WERI-Rb-1 (cell line): ENCODE results near the gene RNF182.
"Not testable (repeated sequence)": the region's sequence is repeated elsewhere in the genome, so short reads cannot be mapped to it uniquely, and the experiment has no call there.

Experiments used
- DNase-seq: peaks from one replicate; pipeline ENCODE4 v3.0.0-alpha.2; 2020
- H3K27ac ChIP-seq: fragments of 250-450 bp; sonication (Bioruptor Pico); 2 replicates; pipeline ENCODE4 v1.5.1; 2020; ENCODE audit warnings: mild to moderate bottlenecking, moderate library complexity
- H3K27me3 ChIP-seq: fragments of 250-450 bp; sonication (Bioruptor Pico); 2 replicates; pipeline ENCODE4 v1.5.1; 2021; ENCODE audit warnings: mild to moderate bottlenecking, low read depth, moderate library complexity; ENCODE audit not compliant: insufficient read depth, severe bottlenecking
- H3K36me3 ChIP-seq: fragments of 250-450 bp; sonication (Bioruptor Pico); 2 replicates; pipeline ENCODE4 v1.5.1; 2020; ENCODE audit warnings: mild to moderate bottlenecking, moderate library complexity
- H3K4me3 ChIP-seq: 2 replicates; pipeline ENCODE4 v1.5.1; 2011; ENCODE audit warnings: low read depth, mild to moderate bottlenecking, control low read depth, low read length
- H3K9me3 ChIP-seq: fragments of 250-450 bp; sonication (Bioruptor Pico); 2 replicates; pipeline ENCODE4 v1.5.1; 2021; ENCODE audit warnings: mild to moderate bottlenecking, moderate library complexity; ENCODE audit not compliant: severe bottlenecking
- CTCF ChIP-seq: IDR thresholded peaks from 2 replicates; pipeline ENCODE4 v1.5.1; 2011; ENCODE audit warnings: low read depth, mild to moderate bottlenecking, control low read depth, inconsistent platforms, low read length

RNF182 gene

GRCh38 chr6:13924949-13925881, at the start of gene RNF182:
TSS of gene RNF182 (plus strand) at chr6:13924952. CDS start at chr6:13977120, 52,168 bp downstream.
- H3K27ac ChIP-seq: peak within 1 kb of the TSS; percentile 48
- TF ChIP-seq CTCF: no peak
- H3K4me3 ChIP-seq: peak within 1 kb of the TSS; percentile 50
- no peak for DNase-seq
- H3K36me3 ChIP-seq: no peaks in the 10 kb centered on the region
- no peaks in the 10 kb centered on the region for H3K9me3 ChIP-seq
- H3K27me3 ChIP-seq: no peaks in the 10 kb centered on the region

- H3K27ac ChIP-seq: no peak overlapping the region
- no peaks in the 10 kb centered on the region for H3K36me3 ChIP-seq
- DNase-seq: no peak
- H3K27me3 ChIP-seq: no peaks in the 10 kb centered on the region
- TF ChIP-seq CTCF: no peak
- peaks cover 2% of the 10 kb centered on the region for H3K9me3 ChIP-seq
- no peak overlapping the region for H3K4me3 ChIP-seq
These were observed 47.7 kb upstream of the RNF182 start for GRCh38 chr6:13877051-13877450.

- H3K27me3 ChIP-seq, H3K9me3 ChIP-seq, H3K36me3 ChIP-seq: not testable (repeated sequence)
These were observed 44.6 kb upstream of the RNF182 start for GRCh38 chr6:13880061-13880663.

GRCh38 chr6:13881621-13882165, 43.1 kb upstream of the RNF182 start:
- no peak for TF ChIP-seq CTCF
- Histone ChIP-seq H3K27me3 (no peaks in the 10 kb centered on the region), H3K9me3 (no peaks in the 10 kb centered on the region), H3K4me3 (no peak overlapping the region), H3K36me3 (no peaks in the 10 kb centered on the region), H3K27ac (no peak overlapping the region)
- DNase-seq: no peak

More at GRCh38 chr6:13880061-13880663, 44.6 kb upstream of the RNF182 start:
- not testable (repeated sequence) for H3K4me3 ChIP-seq, DNase-seq, H3K27ac ChIP-seq

- no peak overlapping the region for H3K4me3 ChIP-seq
- H3K27me3 ChIP-seq: no peaks in the 10 kb centered on the region
- DNase-seq: no peak
- H3K36me3 ChIP-seq: no peaks in the 10 kb centered on the region
- no peaks in the 10 kb centered on the region for H3K9me3 ChIP-seq
- H3K27ac ChIP-seq: no peak overlapping the region
- TF ChIP-seq CTCF: no peak
These were observed 40.8 kb upstream of the RNF182 start for GRCh38 chr6:13883966-13884365.

- no peak for DNase-seq
- no peaks in the 10 kb centered on the region for H3K27me3 ChIP-seq
- H3K9me3 ChIP-seq: no peaks in the 10 kb centered on the region
- H3K4me3 ChIP-seq: no peak overlapping the region
- no peak overlapping the region for H3K27ac ChIP-seq
- no peak for TF ChIP-seq CTCF
- no peaks in the 10 kb centered on the region for H3K36me3 ChIP-seq
These were observed 40.4 kb upstream of the RNF182 start for GRCh38 chr6:13884397-13884796.
